NB4 (cell line): ENCODE measurements around the gene HDAC2.
"Not testable (repeated sequence)": the region's sequence is repeated elsewhere in the genome, so short reads cannot be mapped to it uniquely, and the experiment has no call there.

Experiments used
- DNase-seq: peaks from one replicate; pipeline ENCODE4 v3.0.0; 2010; ENCODE audit warnings: low read depth
- H3K4me3 ChIP-seq: one replicate; pipeline ENCODE4 v1.5.1; 2011; ENCODE audit warnings: mild to moderate bottlenecking, low read depth, low read length, moderate library complexity
- CTCF ChIP-seq: IDR thresholded peaks from one replicate; pipeline ENCODE4 v1.5.1; 2012; ENCODE audit warnings: low read depth, low read length
- MYC ChIP-seq: IDR thresholded peaks from 2 replicates; pipeline ENCODE4 v1.6.1; 2011; ENCODE audit warnings: low read depth, low read length
- POLR2A ChIP-seq: IDR thresholded peaks from 2 replicates; pipeline ENCODE4 v1.6.1; 2011; ENCODE audit warnings: mild to moderate bottlenecking; ENCODE audit not compliant: insufficient read length; ENCODE audit errors: extremely low read depth
- TF ChIP-seq, protein P1 (sequence below): IDR thresholded peaks from 2 replicates; pipeline ENCODE4 v1.6.1; 2011; ENCODE audit warnings: low read depth, low read length

The HDAC2 gene

DNA sequence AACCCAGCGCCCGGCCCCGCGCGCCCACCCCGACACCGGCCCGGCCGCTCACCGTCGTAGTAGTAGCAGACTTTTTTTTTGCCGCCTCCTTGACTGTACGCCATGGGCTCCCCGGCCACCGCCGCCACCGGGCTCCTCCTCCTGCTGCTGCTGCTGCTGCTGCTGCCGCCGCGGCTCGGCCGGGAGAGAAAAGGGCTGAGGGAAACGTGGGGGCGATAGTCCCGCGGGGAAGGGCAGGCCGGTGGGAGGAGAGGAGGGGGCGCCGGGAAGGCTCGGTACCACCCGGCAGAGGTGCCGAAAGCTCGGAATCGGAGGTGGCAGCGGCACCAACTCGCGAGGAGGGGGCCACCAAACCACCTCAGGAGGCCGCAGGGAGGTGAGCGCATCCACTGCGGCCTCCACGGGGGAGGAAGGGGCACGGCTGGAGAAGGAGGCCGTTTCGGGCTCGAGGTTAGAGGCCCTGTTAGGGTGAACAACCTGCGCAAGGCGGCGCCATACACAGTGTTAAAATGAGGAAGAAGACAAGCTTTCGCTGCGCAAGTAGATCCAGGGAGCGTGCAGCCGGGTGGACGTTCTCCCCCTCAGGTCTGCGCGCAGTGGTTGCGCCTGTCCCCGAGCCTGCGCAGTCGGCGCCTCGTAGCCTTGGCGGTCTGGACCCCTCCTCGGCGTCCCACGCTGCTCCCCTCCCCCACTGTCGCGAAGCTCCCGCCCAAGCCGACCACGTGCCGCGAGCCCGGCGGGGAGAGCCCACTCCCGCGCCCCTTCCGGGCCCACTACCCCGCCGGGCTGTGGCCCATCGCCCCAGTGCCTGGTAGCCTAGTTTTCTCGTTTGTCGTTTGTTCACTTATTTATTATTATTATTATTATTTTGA, at the start of gene HDAC2:
Gene HDAC2 (minus strand): TSS at position 344 of the 872 bp plus-strand sequence. CDS start 240 bp downstream, at position 104.
- peak; percentile 97 for DNase-seq

GRCh38 chr6:114020196-114020595, 49.2 kb upstream of the HDAC2 start:
- DNase-seq, result no peak
- H3K4me3 ChIP-seq, result no peak overlapping the region
- TF ChIP-seq CTCF (no peak), MYC (no peak)

More for the DNA sequence above, at the start of gene HDAC2:
- peak within 1 kb of the TSS; percentile 80 for H3K4me3 ChIP-seq
- no peak for TF ChIP-seq CTCF
- TF ChIP-seq, protein P1, sequence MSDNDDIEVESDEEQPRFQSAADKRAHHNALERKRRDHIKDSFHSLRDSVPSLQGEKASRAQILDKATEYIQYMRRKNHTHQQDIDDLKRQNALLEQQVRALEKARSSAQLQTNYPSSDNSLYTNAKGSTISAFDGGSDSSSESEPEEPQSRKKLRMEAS, result peak; percentile 97
- peak; percentile 98 for TF ChIP-seq MYC
- peak; percentile 60 for TF ChIP-seq POLR2A

DNA sequence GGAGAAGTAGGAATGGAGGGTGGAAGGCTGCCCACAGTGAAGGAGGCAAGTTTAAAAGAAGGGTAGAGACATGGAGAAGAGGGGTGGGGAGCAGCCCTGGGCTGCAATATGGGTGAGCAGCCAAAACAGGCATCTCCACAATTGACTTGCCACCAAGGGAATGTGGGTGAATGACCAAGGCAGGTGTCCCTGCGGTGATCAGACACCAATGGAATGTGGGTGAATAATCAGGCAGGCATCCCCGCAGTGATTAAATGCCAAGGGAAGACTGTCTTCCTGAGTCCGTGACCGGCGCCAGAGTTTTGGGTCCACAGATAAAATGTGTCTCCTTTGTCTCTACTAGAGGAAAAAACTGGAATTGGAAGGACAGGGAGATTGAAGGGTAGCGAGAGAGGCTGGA, 46.2 kb upstream of the HDAC2 start:
- not testable (repeated sequence) for DNase-seq

GRCh38 chr6:114014106-114014505, 43.2 kb upstream of the HDAC2 start:
- not testable (repeated sequence) for DNase-seq, H3K4me3 ChIP-seq

More for the DNA sequence above, 46.2 kb upstream of the HDAC2 start:
- H3K4me3 ChIP-seq, result not testable (repeated sequence)

- not testable (repeated sequence) for DNase-seq, H3K4me3 ChIP-seq
Observed at GRCh38 chr6:114011486-114011885, 40.5 kb upstream of the HDAC2 start.

DNA sequence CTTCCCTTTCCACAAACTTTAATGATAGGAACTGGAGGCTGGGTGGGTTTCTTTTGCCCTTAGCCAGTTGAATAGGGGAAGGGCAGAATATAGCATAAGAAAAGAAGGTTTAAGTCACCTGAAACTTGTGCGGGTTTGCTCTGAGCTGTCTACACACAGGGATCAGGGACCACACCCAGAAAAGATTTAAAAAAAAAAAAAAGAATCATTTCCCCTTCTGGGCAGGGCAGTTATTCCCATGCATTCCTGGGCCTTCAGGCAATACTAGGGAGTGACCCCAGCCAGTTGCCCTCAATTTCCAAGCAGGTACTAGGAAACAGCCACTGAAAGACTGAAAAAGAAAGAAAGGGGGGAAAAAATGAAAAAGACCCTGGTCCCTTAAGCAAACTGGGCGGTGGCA, 39.6 kb upstream of the HDAC2 start:
- TF ChIP-seq POLR2A (no peak), CTCF (no peak), MYC (no peak)
- TF ChIP-seq, protein P1, result no peak
- no peak for DNase-seq
- H3K4me3 ChIP-seq, result no peak overlapping the region

DNA sequence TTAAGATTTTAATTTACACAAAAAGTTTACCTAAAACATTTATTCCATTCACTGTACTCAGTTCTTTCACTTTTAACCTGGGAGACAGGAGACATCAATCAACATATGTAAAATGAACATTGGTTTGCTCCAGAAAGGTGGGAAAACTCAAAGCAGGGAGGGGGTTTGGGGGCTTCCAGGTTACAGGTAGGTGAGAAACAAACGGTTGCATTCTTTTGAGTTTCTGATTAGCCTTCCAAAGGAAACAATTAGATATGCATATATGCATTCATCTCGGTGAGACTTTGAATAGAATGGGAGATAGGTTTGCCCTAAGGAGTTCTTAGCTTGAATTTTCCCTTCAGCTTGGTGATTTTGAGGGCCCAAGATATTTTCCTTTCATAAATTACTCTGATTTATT, 38.2 kb upstream of the HDAC2 start:
- TF ChIP-seq CTCF (no peak), POLR2A (no peak), MYC (no peak)
- TF ChIP-seq, protein P1, result no peak
- DNase-seq, result no peak
- no peak overlapping the region for H3K4me3 ChIP-seq
